ENCODE data around the gene TMA16.

GRCh38 chr4:163535657-163536056 lies 41.2 kb downstream of the TMA16 start:
- TF ChIP-seq, protein P1, sequence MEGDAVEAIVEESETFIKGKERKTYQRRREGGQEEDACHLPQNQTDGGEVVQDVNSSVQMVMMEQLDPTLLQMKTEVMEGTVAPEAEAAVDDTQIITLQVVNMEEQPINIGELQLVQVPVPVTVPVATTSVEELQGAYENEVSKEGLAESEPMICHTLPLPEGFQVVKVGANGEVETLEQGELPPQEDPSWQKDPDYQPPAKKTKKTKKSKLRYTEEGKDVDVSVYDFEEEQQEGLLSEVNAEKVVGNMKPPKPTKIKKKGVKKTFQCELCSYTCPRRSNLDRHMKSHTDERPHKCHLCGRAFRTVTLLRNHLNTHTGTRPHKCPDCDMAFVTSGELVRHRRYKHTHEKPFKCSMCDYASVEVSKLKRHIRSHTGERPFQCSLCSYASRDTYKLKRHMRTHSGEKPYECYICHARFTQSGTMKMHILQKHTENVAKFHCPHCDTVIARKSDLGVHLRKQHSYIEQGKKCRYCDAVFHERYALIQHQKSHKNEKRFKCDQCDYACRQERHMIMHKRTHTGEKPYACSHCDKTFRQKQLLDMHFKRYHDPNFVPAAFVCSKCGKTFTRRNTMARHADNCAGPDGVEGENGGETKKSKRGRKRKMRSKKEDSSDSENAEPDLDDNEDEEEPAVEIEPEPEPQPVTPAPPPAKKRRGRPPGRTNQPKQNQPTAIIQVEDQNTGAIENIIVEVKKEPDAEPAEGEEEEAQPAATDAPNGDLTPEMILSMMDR (conservative IDR thresholded peaks at IDR 0.05 in 1 of 2, IDR thresholded peaks at IDR 0.05 in 1 of 2; ENCODE audit: low read depth in 1 of 2, low read length in 2 of 2), result peak in 1 of 2 donors; percentile 8
- TF ChIP-seq EZH2 (IDR thresholded peaks at IDR 0.05; ENCODE audit: low read length, missing control alignments), result no peak
